ENCODE measurements around the gene HPS4. TPM values are rescaled to one million over a fixed set of nuclear protein-coding genes. Genes with fewer than 3 reads are reported as not detected.

HPS4 gene
- polyA plus RNA-seq, 1 of the 3 experiments (the other 2 are of a cell fraction), result 22.5 TPM

- Histone ChIP-seq H3K27me3 (ENCODE audit: insufficient read depth) (no peaks in the 10 kb centered on the region), H4K20me1 (ENCODE audit: insufficient read depth) (no peaks in the 10 kb centered on the region), H3K4me2 (peak overlapping the region; percentile 89; the same call in 1 of the 2 replicates), H2AFZ (ENCODE audit: low read depth) (no peak overlapping the region), H3K4me3 (ENCODE audit: low read depth in 2 of 2, low read length in 1 of 2) (no peak overlapping the region), H3K9me2 (no peaks in the 10 kb centered on the region), H3K79me2 (ENCODE audit: insufficient read depth) (peaks cover 83% of the 10 kb centered on the region), H3K27ac (ENCODE audit: low read depth in 2 of 2, low read length in 1 of 2) (no peak overlapping the region), H3K4me1 (ENCODE audit: control insufficient read depth in 1 of 2, insufficient read depth in 2 of 2, low read depth in 1 of 2, low read length in 1 of 2) (peaks cover 4 to 27% of the 10 kb centered on the region in 2 experiments; a peak in 3 of 4 replicates), H3K9me3 (no peaks in the 10 kb centered on the region), H3K9ac (no peak overlapping the region), H3F3A (replicated peaks; ENCODE audit: insufficient read depth) (no peaks in the 10 kb centered on the region), H3K36me3 (replicated peaks in 1 of 2; ENCODE audit: control insufficient read depth in 1 of 2, insufficient read depth in 2 of 2, low read length in 1 of 2) (peaks cover 2 to 12% of the 10 kb centered on the region in 2 experiments)
- no peak for DNase-seq
- WGBS (ENCODE audit: low lambda C conversion rate), result 80% methylated on average over 4 of the region's 4 CpGs
- POLR2A ChIA-PET, result interaction anchor here (1.2 kb wide), 1 partner anchor 191 kb away, joined by 3 read pairs; no protein-coding TSS in a partner anchor
- no peak for TF ChIP-seq RCOR1 (IDR thresholded peaks at IDR 0.05; ENCODE audit: low read length)
- no peak for TF ChIP-seq USF1 (IDR thresholded peaks at IDR 0.05; ENCODE audit: borderline replicate concordance, low read depth)
- no peak for TF ChIP-seq MAX (IDR thresholded peaks at IDR 0.05; ENCODE audit: low read depth)
- no peak for TF ChIP-seq FOSL2 (IDR thresholded peaks at IDR 0.05; ENCODE audit: borderline replicate concordance, low read depth)
- TF ChIP-seq POLR2AphosphoS5 (IDR thresholded peaks at IDR 0.05; ENCODE audit: low read depth, low read length), result no peak
- TF ChIP-seq TCF12 (IDR thresholded peaks at IDR 0.05), result no peak
- CTCF ChIA-PET, result interaction anchor here (0.6 to 1.8 kb wide), 7 partner anchors 16 to 1279 kb away, joined by 3 to 4 read pairs (median 3); no protein-coding TSS in a partner anchor
These were observed 1.9 kb downstream of the HPS4 start for GRCh38 chr22:26481694-26482093.

GRCh38 chr22:26481112-26481693, 2.4 kb downstream of the HPS4 start:
- WGBS (ENCODE audit: low lambda C conversion rate), result 67% methylated on average over 6 of the region's 6 CpGs
- Histone ChIP-seq H3K36me3 (replicated peaks in 1 of 2; ENCODE audit: control insufficient read depth in 1 of 2, insufficient read depth in 2 of 2, low read length in 1 of 2) (peaks cover 7 to 15% of the 10 kb centered on the region in 2 experiments), H3F3A (replicated peaks; ENCODE audit: insufficient read depth) (no peaks in the 10 kb centered on the region), H2AFZ (ENCODE audit: low read depth) (no peak overlapping the region), H3K4me2 (no peak overlapping the region), H3K79me2 (ENCODE audit: insufficient read depth) (peaks cover 78% of the 10 kb centered on the region), H3K27ac (ENCODE audit: low read depth in 2 of 2, low read length in 1 of 2) (peak overlapping the region in 1 of 2 experiments; percentile 8; a peak in 1 of 4 replicates), H4K20me1 (ENCODE audit: insufficient read depth) (no peaks in the 10 kb centered on the region), H3K27me3 (ENCODE audit: insufficient read depth) (no peaks in the 10 kb centered on the region), H3K9me2 (no peaks in the 10 kb centered on the region), H3K4me1 (ENCODE audit: control insufficient read depth in 1 of 2, insufficient read depth in 2 of 2, low read depth in 1 of 2, low read length in 1 of 2) (peaks cover 4 to 27% of the 10 kb centered on the region in 2 experiments; a peak in 3 of 4 replicates), H3K9me3 (no peaks in the 10 kb centered on the region), H3K4me3 (ENCODE audit: low read depth in 2 of 2, low read length in 1 of 2) (no peak overlapping the region), H3K9ac (no peak overlapping the region)
- no peak for DNase-seq
- ChIA-PET POLR2A (interaction anchor here (1.2 kb wide), 1 partner anchor 191 kb away, joined by 3 read pairs; no protein-coding TSS in a partner anchor), CTCF (interaction anchor here (1.1 to 1.8 kb wide), 5 partner anchors 15 to 114 kb away, joined by 3 to 4 read pairs (median 3); no protein-coding TSS in a partner anchor)
- TF ChIP-seq GABPA (IDR thresholded peaks at IDR 0.05; ENCODE audit: low read depth), result no peak
- TF ChIP-seq USF1 (IDR thresholded peaks at IDR 0.05; ENCODE audit: borderline replicate concordance, low read depth), result no peak
- no peak for TF ChIP-seq ELF1 (IDR thresholded peaks at IDR 0.05)
- TF ChIP-seq GATA2 (CRISPR knock-in tag; IDR thresholded peaks at IDR 0.05), result peak; percentile 54
- TF ChIP-seq MEF2A (IDR thresholded peaks at IDR 0.05; ENCODE audit: borderline replicate concordance, low read depth), result no peak

Data from SK-N-SH (cell line).